SK-N-SH treated with all-trans-retinoic acid at 6 μM for 48 hours (cell line): Measurements from ENCODE around the gene CDK14.

Experiments used
- ATAC-seq: fragments of 200-7000 bp; cut with Tn5 transposase; 3 replicates; pipeline ENCODE4 v1.9.1; 2020; ENCODE audit warnings: mild to moderate bottlenecking, moderate library complexity
- ARNTL ChIP-seq: fragments of 450-650 bp; formaldehyde crosslinking; IDR thresholded peaks from 2 replicates; pipeline ENCODE4 v1.5.0; 2020; ENCODE audit warnings: low read depth, mild to moderate bottlenecking, moderate library complexity, borderline replicate concordance
- BACH2 ChIP-seq: fragments of 250-450 bp; sonication (Bioruptor Pico); IDR thresholded peaks from 2 replicates; pipeline ENCODE4 v1.9.0; 2021; ENCODE audit warnings: mild to moderate bottlenecking, borderline replicate concordance
- CREB5 ChIP-seq: fragments of 250-450 bp; sonication (Bioruptor Pico); IDR thresholded peaks from 2 replicates; pipeline ENCODE4 v1.5.1; 2020; ENCODE audit warnings: low read depth, mild to moderate bottlenecking, moderate library complexity
- CSDC2 ChIP-seq: fragments of 250-450 bp; sonication (Bioruptor Pico); IDR thresholded peaks from 2 replicates; pipeline ENCODE4 v1.5.0; 2020; ENCODE audit warnings: mild to moderate bottlenecking, moderate library complexity
- CSRNP3 ChIP-seq: fragments of 250-450 bp; sonication (Bioruptor Pico); IDR thresholded peaks from 2 replicates; pipeline ENCODE4 v1.5.1; 2021; ENCODE audit warnings: mild to moderate bottlenecking, moderate library complexity
- ESRRG ChIP-seq: fragments of 250-450 bp; sonication (Bioruptor Pico); IDR thresholded peaks from 2 replicates; pipeline ENCODE4 v1.6.1; 2021; ENCODE audit warnings: mild to moderate bottlenecking
- GLIS3 ChIP-seq: fragments of 250-450 bp; sonication (Bioruptor Pico); IDR thresholded peaks from 2 replicates; pipeline ENCODE4 v1.5.0; 2020; ENCODE audit warnings: mild to moderate bottlenecking, moderate library complexity
- ISL1 ChIP-seq: fragments of 250-450 bp; sonication (Bioruptor Pico); IDR thresholded peaks from 2 replicates; pipeline ENCODE4 v2.1.2; 2022; ENCODE audit warnings: mild to moderate bottlenecking, moderate library complexity
- OSR1 ChIP-seq: fragments of 250-450 bp; sonication (Bioruptor Pico); IDR thresholded peaks from 2 replicates; pipeline ENCODE4 v1.8.0; 2022; ENCODE audit warnings: moderate library complexity, mild to moderate bottlenecking, inconsistent platforms
- POU6F1 ChIP-seq: fragments of 250-450 bp; sonication (Bioruptor Pico); IDR thresholded peaks from 2 replicates; pipeline ENCODE4 v1.8.0; 2021; ENCODE audit warnings: low read depth, mild to moderate bottlenecking, moderate library complexity, borderline replicate concordance
- PPARA ChIP-seq: fragments of 250-450 bp; sonication (Bioruptor Pico); IDR thresholded peaks from 2 replicates; pipeline ENCODE4 v1.5.0; 2020; ENCODE audit warnings: mild to moderate bottlenecking, borderline replicate concordance
- RARB ChIP-seq: fragments of 250-450 bp; sonication (Bioruptor Pico); IDR thresholded peaks from 2 replicates; pipeline ENCODE4 v1.8.0; 2021; ENCODE audit warnings: mild to moderate bottlenecking, moderate library complexity
- SNAI2 ChIP-seq: fragments of 250-450 bp; sonication (Bioruptor Pico); IDR thresholded peaks from 2 replicates; pipeline ENCODE4 v1.5.0; 2020; ENCODE audit warnings: mild to moderate bottlenecking, moderate library complexity
- TCF4 ChIP-seq: fragments of 250-450 bp; sonication (Bioruptor Pico); IDR thresholded peaks from 2 replicates; pipeline ENCODE4 v1.8.0; 2021; ENCODE audit warnings: mild to moderate bottlenecking, moderate library complexity, borderline replicate concordance
- TOX ChIP-seq: fragments of 250-450 bp; sonication (Bioruptor Pico); IDR thresholded peaks from 2 replicates; pipeline ENCODE4 v1.8.0; 2021; ENCODE audit warnings: mild to moderate bottlenecking, moderate library complexity, borderline replicate concordance
- TSHZ2 ChIP-seq: fragments of 250-450 bp; sonication (Bioruptor Pico); IDR thresholded peaks from 2 replicates; pipeline ENCODE4 v1.5.0; 2020; ENCODE audit warnings: mild to moderate bottlenecking, moderate library complexity
- ZC3H10 ChIP-seq: fragments of 250-450 bp; sonication (Bioruptor Pico); IDR thresholded peaks from 2 replicates; pipeline ENCODE4 v1.5.1; 2021; ENCODE audit warnings: mild to moderate bottlenecking, moderate library complexity
- ZFP3 ChIP-seq: fragments of 250-450 bp; sonication (Bioruptor Pico); IDR thresholded peaks from 2 replicates; pipeline ENCODE4 v1.5.0; 2020; ENCODE audit warnings: mild to moderate bottlenecking, moderate library complexity
- ZFP30 ChIP-seq: fragments of 450-650 bp; formaldehyde crosslinking; IDR thresholded peaks from 2 replicates; pipeline ENCODE4 v1.5.0; 2022; ENCODE audit warnings: mild to moderate bottlenecking, moderate library complexity
- ZNF565 ChIP-seq: fragments of 450-650 bp; formaldehyde crosslinking; conservative IDR thresholded peaks from 2 replicates; pipeline ENCODE4 v1.5.0; 2020; ENCODE audit warnings: low read depth, mild to moderate bottlenecking, moderate library complexity
- ZNF70 ChIP-seq: fragments of 450-650 bp; formaldehyde crosslinking; IDR thresholded peaks from 2 replicates; pipeline ENCODE4 v1.5.0; 2020; ENCODE audit warnings: mild to moderate bottlenecking, moderate library complexity

Gene CDK14

GRCh38 chr7:91047636-91048035 is 451.5 kb downstream of the CDK14 start:
- no peak for ATAC-seq
- TF ChIP-seq OSR1 (CRISPR knock-in tag) (no peak), ZC3H10 (CRISPR knock-in tag) (no peak), RARB (CRISPR knock-in tag) (no peak), ISL1 (CRISPR knock-in tag) (no peak)

GRCh38 chr7:91050677-91051076 is 454.6 kb downstream of the CDK14 start:
- TF ChIP-seq TCF4 (CRISPR knock-in tag), result no peak
- no peak for TF ChIP-seq ZFP3 (CRISPR knock-in tag)
- no peak for TF ChIP-seq ESRRG
- no peak for TF ChIP-seq ISL1 (CRISPR knock-in tag)
- TF ChIP-seq ZC3H10 (CRISPR knock-in tag), result no peak
- no peak for TF ChIP-seq TOX (CRISPR knock-in tag)
- no peak for TF ChIP-seq PPARA (CRISPR knock-in tag)
- no peak for TF ChIP-seq CSDC2 (CRISPR knock-in tag)
- TF ChIP-seq ZNF565 (CRISPR knock-in tag), result no peak
- no peak for ATAC-seq

- ATAC-seq, result no peak
- TF ChIP-seq RARB (CRISPR knock-in tag), result no peak
- no peak for TF ChIP-seq ZC3H10 (CRISPR knock-in tag)
- no peak for TF ChIP-seq ZNF565 (CRISPR knock-in tag)
- TF ChIP-seq TSHZ2 (CRISPR knock-in tag), result no peak
- no peak for TF ChIP-seq GLIS3 (CRISPR knock-in tag)
- no peak for TF ChIP-seq ZFP3 (CRISPR knock-in tag)
- TF ChIP-seq ZFP30 (CRISPR knock-in tag), result no peak
- no peak for TF ChIP-seq BACH2 (CRISPR knock-in tag)
- TF ChIP-seq ISL1 (CRISPR knock-in tag), result no peak
- no peak for TF ChIP-seq TOX (CRISPR knock-in tag)
Measured at GRCh38 chr7:91051966-91052365, 455.8 kb downstream of the CDK14 start.

- TF ChIP-seq TOX (CRISPR knock-in tag), result no peak
- no peak for TF ChIP-seq PPARA (CRISPR knock-in tag)
- no peak for TF ChIP-seq CSRNP3 (CRISPR knock-in tag)
- no peak for TF ChIP-seq CREB5
- TF ChIP-seq CSDC2 (CRISPR knock-in tag), result no peak
- no peak for TF ChIP-seq ZNF565 (CRISPR knock-in tag)
- no peak for TF ChIP-seq POU6F1 (CRISPR knock-in tag)
- no peak for TF ChIP-seq TSHZ2 (CRISPR knock-in tag)
- TF ChIP-seq ZFP30 (CRISPR knock-in tag), result no peak
- no peak for TF ChIP-seq SNAI2
- TF ChIP-seq ZNF70 (CRISPR knock-in tag), result no peak
- TF ChIP-seq GLIS3 (CRISPR knock-in tag), result no peak
- TF ChIP-seq ZC3H10 (CRISPR knock-in tag), result no peak
- TF ChIP-seq TCF4 (CRISPR knock-in tag), result no peak
- no peak for TF ChIP-seq RARB (CRISPR knock-in tag)
- no peak for TF ChIP-seq ARNTL (CRISPR knock-in tag)
- no peak for ATAC-seq
Measured at GRCh38 chr7:91054374-91054773, 458.3 kb downstream of the CDK14 start.
